ENCODE data around the gene SURF1.
A peak's percentile ranks its signal among the peaks of the same experiment; 100 is the strongest.
"Not testable (repeated sequence)": the region's sequence is repeated elsewhere in the genome, so short reads cannot be mapped to it uniquely, and the experiment has no call there.

The SURF1 gene

DNA sequence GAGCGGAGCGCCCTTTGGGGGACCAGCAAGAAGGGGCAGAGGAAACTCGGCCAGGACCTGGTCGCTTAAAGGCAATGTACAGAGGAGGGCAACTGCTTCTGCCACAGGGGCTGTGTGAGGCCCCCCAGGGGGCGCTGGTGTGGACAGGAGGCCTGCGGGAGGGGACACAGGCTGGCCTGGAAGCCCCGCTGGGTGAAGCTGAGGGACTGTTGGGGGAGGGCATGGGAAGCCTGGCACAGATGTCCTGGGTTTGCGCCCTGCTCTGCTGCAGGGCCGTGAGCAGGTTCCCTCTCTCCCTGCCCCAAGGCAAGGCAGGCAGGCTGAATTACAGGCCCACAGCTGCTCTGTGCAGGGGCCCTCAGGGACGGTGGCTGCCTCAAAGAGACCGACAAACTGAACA lies 13.7 kb downstream of the SURF1 start:
- peak; percentile 62 for DNase-seq

DNA sequence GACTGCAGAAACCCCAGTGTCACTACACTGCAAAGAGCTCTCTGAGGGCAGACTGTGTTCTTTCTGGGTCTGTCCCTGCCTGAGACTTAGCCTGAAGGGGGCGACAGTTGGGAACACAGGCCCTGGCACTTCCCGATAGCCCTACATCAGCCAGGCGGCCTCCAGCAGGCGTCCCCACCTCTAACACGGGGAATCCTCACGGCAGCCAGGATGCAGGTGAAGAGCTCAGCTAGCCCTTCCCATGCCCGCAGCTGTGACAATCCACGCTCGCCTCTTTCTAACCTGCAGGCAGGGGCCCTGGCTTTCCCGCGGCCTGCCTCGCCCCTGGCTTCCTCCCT lies 14.2 kb downstream of the SURF1 start:
- DNase-seq: no peak

DNA sequence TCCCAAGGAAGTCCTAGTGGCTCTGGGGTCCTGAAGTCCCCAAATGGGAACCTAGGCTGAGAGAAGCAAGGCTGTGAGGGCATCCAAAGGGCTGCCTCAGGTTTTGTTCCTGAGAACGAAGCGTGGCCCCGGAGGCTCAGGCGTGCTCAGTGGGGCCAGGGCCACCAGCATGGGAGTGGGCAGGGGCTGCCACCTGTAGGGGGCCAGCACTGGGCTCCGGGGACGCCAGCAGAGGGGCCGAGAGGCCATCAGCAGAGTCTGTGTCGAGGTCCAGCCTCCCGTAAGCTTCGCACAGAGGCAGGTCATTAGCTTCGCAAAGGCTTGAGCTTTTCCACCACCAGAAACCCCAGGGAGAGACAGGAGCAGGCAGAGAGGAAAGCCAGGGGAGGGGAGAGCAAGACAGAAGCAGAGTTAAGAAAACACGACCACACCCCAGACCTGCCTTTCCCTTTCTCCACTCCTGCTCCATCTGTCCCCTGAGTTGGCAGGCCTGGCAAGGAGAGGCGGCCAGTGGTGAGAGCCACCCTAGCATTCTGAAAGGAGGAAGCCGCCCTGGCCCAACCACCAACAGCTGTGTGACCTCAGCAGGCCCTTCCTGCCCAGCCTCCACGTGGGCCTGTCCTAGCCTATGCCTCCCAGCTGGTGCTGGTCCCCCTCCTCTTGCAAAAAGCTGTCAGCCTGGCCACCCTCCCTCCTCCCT lies 14.8 kb downstream of the SURF1 start:
- DNase-seq: peak; percentile 88

DNA sequence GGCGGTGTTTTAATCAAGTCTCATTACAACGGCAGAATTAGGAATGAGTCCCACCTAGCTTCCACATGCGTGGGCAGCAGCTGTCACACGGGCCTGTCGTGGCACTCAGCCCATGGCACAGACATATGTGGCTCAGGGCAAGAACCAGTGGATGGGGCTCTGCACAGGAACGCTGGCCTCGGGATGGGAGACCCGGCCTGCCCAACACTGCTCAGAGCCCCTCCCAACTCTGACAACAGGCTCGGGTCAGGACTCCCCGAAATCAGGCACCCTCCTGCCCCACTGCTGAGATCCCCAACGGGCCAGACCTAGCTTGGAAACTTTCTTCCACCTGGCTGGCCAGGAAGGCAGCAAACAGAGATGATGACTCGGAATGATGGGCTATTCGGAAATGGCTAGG lies 15.4 kb downstream of the SURF1 start:
- no peak for DNase-seq

DNA sequence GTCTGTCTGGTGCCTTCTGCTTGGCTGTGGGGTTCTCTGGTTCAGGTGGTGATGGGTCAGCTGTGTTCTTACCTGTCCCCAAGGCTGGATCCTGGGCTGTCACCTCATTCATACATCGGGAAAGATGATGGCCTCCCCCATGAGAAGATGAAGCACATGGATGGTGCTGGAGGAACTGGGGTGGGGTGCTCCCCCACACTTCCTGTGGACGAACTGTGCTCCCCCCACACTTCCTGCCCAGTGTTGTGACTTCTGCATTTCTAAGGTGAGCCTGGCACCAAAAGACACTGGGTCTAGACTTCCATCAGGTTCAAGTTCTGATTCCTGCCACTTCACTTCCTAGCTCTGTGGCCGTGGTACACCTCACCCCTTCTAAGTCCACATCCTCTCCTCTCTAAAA lies 16.0 kb downstream of the SURF1 start:
- peak; percentile 74 for DNase-seq

DNA sequence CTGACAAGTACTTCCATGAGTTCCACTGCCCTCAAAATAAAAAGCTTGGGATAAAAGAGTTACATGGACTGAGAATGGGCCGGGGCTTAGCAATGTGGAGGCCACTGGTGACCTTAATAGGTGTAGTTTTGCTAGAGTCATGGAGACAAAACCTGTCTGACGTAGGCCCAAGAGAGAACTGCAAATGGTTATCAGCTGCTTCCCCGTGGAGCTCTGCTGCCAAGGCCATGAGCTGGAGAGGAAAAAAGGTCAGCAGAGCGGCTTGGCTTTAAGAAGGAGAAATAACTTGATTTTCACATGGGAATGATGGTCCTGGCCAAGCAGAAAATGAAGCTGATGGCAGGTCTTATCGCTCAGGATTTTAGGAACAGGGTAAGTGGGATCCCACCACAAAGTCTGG lies 16.6 kb downstream of the SURF1 start:
- DNase-seq: no peak

DNA sequence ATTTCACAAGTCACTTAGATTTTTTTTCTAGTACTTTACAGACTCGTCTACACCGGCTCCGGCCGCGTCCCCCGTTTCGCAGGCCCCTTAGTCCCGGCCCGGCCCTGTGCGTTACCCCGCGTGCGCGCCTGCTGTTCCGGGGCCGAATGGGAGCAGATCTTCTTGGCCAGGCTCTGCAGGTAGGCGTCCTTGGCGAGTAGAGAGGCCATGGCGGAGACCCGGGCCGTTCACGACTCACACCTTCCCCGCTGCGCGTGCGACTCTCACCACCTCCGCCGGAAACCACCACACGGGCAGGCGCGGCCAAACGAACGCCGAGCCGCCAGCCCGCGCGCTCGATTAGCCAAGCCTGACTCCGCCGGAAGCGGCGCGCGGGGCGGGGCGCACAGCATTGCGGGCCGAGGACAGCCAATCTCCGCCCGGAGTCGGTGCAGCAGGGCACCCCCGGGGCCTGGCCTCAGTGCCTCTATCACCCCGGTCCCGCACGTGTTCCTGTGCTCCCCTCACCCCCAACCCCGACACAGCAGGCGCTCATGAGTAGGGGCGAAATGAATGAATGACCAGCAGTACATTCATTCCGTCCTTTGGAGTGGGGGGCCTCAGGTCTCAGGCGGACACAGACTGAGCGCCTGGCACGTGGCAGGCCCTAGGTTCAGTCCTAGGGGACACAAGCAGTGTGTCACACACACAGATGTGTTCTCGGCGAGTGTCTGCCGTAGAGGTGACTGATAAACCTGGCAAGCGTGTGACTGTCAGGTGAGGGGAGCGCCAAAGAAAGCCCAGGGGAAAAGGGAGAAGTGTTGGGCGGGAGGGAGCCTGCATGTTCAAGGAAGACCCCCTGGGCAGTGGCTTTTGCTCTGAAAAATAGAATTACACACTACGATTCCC lies 20.1 kb downstream of the SURF1 start, which contains the start of gene SURF6:
Gene SURF6 (minus strand): TSS at position 265 of the 888 bp plus-strand sequence. CDS start 56 bp downstream, at position 209.
- peak; percentile 97 for DNase-seq

DNA sequence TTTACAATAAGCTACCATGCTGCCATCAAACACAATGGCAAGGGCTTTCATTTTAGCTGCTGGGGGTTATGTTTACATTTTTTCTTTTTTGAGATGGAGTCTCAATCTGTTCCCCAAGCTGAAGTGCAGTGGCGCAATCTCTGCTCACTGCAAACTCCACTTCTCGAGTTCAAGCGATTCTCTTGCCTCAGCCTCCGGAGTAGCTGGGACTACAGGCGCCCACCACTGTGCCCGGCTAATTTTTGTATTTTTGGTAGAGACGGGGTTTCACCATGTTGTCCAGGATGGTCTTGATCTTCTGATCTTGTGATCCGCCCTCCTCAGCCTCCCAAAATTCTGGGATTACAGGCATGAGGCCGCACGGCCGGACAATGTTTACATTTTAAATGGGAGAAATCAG lies 21.4 kb downstream of the SURF1 start:
- not testable (repeated sequence) for DNase-seq

DNA sequence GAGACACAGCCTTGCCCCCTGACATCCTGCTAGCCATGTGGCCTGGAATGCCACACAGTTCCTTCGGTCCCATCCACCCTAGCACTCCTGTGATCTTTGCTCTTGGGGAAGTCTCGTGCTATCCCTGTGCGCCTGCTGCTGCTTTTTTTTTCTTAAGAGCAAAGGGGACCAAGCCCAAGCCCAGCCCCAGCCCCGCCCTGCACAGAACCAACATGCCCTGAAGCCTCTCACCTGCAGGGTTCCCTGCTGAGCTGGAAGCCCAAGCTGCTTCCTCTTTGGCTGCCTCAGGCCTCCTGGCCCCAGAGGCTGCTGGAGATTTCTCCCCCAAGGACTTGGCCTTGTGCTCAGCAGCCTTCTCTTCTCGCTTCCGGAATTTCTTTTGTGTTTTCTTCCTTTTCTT lies 22.1 kb downstream of the SURF1 start:
- peak; percentile 41 for DNase-seq

DNA sequence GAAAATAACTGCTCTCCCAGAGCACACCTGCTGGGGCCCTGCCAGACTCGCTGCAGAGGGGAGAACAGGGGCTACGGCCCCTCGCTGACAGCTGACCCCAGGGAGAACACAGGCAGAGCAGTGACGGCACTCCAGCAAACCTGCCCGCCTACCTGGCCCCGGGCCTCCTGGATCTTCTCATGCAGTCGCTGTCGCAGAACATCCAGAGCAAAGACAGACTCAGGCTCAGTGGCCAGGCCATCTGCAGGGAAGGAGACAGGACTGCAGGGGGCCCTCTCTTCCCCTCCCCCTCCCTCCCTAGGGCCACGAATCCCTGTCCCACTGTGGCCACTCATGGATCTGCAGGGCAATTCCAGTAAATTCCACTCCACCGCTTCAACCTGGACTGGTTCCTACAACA lies 22.7 kb downstream of the SURF1 start:
- DNase-seq: no peak

DNA sequence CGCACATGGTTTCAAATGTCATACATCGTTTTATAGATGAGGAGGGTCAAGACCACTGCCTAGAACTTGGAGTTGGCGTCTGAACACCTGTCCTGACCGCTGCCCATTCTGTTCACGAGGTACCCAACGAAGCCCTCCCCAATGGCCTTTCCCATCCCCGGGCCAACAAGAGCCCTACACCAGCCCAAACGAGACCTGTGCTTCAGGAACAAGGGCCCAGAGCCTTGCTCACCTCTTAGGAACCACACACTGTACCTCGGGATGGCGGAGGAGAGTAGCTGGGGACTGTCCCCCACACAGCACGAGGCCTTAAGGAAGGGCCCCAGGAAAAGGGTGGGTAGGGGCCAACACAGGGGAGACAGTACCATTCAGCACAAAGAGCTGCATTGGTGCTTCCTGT lies 23.3 kb downstream of the SURF1 start:
- no peak for DNase-seq

DNA sequence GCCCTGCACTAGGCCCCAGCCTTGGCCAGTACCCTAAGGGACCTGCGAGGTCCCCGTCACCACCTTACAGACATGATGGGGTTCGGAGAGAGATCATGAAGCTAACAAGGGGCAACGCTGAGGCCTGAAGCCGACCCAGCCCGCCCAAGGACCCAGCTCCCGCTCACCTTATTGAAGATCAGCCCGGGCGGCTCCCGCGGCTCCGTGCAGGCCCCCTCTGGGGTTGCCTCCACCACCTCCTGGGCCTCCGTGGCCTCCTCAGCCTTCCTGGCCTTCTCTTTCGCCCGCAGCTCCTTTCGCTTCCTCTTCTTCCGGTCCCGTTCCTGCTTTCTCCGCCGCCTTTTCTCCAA lies 23.9 kb downstream of the SURF1 start:
- no peak for DNase-seq

DNA sequence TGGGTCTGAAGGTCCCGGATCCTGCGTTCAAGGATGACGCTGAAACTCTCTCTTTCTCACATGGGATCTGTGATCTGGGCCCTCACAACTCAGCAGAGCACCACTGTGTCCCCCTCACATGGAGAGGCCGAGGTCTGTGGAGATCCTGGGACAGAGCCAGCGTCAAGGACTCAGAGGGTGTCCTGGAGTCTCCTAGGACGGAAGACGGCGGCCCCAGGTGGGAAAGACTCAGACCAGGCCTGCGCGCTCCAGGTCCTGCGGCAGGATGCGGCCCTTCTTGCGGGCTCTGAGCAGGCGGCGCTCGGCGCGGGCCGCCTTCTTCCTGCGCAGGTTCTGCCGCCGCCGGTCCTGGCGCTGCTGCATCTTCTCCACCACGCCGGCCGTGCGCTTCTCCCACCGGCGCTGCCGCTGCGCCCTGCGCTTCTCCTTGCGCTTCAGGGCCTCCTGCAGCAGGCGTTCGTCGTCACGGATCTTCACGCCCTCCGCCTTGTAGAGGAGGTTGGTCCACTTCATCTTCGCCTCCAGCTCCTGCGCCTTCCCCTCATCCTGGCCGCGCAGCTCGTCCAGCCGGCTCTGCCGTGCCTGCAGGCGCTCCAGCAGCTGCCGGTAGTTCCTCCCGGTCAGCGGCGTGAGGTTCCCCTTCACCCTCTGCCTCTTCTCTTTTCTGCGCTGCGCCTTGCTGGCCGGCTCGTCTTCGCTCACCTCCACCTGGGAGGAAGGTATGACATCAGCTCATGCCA lies 24.5 kb downstream of the SURF1 start:
- no peak for DNase-seq

DNA sequence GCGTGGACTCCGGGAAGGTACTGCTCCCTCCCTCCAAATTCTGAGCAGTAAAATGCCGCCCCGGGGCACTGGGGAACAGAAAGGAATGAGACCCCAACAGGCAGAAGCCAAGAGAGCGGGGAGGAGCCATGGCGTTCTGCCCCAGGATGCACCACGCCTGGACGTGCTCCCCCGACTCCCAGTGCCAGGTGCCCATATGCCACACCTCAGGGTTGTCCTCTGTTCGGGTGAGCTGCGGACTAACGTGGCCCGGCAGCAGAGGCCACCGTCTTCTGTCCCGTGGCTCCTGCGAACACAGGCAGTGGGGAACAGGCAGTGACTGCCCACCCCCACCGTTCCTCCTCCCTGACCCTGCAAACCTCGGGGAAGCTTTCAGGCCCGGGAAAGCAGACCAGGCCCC lies 25.1 kb downstream of the SURF1 start:
- DNase-seq: no peak

DNA sequence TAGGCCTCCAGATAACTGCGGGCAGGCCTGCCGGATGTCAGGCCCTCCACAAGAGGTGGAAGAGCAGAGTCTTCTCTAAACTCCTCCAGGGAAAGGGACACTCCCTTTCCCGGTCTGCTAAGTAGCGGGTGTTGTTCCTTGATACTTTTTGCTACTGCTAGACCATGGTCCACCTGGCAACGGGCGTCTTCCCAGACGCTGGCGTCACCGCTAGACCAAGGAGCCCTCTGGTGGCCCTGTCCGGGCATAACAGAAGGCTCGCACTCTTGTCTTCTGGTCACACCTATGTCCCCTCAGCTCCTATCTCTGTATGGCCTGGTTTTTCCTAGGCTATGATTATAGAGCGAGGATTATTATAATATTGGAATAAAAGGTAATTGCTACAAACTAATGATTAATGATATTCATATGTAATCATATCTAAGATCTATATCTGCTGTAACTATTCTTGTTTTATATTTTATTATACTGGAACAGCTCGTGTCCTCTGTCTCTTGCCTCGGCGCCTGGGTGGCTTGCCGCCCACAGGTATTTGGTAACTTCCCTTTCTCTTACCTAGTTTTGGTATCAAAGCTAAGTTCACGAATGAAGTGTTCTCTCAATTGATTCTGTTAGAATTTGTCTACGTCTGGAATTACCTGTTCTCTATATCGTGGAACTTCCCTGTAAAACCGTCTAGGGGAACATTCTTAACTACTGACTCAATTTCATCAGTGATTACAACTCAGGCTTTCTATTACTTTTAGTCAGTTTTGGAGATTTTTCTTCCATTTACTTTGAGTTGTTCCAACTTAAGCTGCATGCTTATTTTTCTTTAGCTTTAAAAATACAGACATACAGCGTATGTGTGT lies 26.8 kb downstream of the SURF1 start:
- peak; percentile 44 for DNase-seq

DNA sequence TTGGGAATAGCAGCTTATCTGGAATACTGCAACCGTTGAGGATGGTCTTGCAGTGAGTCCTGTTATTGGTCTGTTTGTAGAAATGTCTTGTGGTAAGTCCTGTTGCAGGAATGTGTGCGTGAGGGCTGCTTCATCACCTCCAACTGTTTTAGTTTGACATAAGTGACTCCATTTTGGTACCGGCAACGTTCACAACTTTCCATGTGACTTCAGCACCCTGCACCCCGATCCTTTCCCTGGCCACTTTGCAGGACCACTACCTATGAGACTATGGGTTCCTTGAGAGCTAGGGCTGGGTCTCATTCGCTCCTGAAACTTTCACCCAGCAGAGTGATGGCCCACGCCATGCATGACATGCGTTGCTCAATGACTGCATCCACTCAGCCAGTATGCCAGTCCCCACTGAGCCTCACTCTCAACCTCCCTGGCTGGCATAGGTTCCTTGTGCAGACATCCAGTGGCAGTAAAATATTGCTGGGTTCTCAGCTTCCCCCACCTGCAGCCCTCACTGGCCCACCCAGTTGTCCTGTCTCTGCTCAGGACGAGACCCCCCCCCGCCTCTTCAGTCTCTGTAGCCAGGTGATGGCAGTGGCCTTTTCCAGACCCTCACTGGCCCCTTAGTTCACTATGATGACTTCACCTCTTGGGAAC lies 28.3 kb downstream of the SURF1 start:
- no peak for DNase-seq

DNA sequence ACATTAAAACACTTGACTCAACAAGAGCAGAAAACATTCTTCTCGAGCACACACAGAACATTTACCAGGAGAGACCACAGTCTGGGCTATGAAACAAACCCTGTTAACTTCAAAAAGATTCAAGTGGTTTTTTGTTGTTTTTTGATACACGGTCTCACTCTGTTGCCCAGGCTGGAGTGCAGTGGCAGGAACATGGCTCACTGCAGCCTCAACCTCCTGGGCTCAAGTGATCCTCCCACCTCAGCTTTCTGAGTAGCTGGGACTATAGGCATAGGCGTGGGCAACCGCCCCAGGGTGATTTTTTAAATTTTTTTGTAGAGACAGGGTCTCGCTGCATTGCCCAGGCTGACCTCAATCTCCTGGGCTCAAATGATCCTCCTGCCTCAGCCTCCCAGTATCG lies 29.3 kb downstream of the SURF1 start:
- not testable (repeated sequence) for DNase-seq

DNA sequence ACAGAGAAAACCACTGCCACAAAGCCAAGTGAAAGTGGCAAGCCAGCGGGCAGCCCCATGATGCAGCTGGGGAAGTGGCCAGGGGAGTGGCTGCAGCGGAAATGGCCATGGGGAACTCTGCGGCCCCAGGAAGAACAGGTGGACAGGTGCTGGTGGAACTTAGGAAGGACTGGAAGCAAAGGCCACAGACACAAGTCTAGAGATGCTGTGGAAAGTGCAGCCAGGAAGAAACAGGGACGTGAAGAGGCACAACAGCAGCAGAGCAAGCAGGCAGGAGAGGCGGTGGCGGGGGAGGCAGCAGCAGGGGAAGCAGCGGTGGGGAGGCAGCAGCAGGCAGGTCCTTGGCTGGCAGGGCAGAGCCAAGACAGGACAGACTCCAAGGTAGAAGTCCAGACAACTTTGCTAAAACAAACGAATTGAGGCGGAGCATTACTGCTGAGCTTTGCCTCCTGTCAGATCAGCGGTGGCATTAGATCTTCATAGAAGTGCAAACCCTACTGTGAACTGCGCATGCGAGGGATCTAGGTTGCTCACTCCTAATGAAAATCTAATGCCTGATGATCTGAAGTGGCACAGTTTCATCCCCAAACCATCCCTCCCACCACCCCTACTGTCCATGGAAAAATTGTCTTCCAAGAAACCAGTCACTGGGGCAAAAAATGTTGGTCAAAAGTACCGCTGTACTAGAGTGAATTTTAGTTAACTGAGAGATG lies 32.1 kb downstream of the SURF1 start:
- no peak for DNase-seq

DNA sequence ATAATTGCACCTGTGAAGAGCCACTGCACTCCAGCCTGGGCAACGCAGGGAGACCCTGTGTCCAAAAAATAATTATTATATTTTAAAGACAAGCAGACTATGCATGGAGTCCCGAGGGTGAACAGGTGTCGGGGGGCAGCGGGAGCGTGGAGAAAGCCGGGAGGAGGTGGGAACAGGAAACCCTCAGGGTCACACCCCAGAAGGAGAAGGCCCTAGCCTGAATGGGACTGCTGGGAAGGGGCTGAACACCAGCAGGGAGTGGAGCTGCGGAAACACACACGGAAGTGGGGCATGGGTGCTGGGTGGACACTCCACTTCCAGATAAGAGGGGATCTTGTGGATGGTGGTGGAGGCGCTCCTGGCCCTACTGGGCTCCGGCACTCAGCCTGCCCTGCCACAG lies 33.1 kb downstream of the SURF1 start:
- DNase-seq: no peak

DNA sequence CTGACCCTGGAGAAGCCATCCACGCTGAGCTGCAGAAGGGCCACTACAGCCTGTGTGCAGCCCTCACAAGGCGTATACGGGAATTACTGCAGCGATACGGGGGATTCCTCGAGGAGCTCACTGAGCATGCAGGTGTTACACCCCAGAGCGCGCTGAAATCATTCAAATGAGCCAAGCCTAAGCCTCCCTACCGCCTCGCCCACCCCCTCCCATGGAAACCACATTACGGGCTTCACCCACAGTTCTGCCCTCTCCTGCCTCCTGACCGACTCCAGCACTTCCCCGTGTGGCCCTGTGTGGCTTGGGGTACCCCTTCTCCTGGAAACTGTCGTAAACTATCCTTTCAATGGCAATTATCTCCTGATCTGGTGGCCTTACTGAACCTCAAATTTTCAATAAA lies 33.6 kb downstream of the SURF1 start:
- DNase-seq: no peak

DNA sequence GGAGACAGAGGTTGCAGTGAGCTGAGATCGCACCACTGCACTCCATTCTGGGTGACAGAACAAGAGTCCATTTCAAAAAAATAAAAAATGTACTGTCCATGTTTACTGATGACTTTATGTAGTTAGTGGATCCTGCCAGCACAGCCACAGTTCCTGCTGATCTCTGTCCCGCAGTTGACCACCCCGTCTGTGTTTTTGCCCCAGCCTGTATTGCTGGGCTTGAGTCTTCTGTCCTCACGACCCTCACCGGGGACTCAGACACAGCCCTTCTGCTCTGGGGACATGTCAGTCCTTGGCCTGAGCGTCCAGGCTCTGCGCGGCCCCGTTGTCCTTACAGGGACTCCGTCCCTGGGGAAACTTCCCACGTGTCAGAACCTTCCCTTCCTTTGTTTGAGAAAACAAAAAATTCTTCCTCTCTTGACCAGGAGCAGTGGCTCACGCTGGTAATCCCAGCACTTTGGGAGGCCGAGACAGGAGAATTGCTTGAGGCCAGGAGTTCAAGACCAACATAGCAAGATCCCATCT lies 34.8 kb downstream of the SURF1 start:
- no peak for DNase-seq

All from hematopoietic multipotent progenitor cell treated with erythropoietin and hydrocortisone succinate and interleukin-3 and kit ligand, for 4 days (in vitro differentiated cells).